GM12801 (cell line): Measurements from ENCODE around the gene ZSCAN32.

Source experiments
- TF ChIP-seq, protein P1 (sequence below): IDR thresholded peaks from one replicate; pipeline ENCODE4 v1.5.1; 2011; ENCODE audit warnings: control low read depth; ENCODE audit not compliant: insufficient read length; ENCODE audit errors: extremely low read depth

ZSCAN32 gene

DNA sequence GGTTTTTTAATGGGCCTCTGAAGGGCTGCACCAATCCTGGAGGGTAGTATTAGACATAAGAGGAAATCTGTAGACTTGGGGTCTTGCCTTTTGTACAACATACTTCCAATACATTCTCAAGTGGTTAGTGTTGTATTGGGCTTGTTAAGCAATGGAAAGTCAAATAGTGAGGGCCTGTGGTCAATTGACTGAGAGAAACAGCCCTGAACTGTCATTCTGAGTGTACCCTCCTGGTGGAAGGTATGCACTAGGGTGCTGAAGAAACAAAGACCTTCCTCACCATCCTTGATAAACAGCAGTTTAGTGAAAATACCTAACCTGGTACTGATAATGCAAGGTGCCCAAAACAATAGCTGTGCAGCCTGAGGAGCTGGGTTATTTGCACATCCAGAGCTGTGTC lies 22.9 kb downstream of the ZSCAN32 start:
- TF ChIP-seq, protein P1, sequence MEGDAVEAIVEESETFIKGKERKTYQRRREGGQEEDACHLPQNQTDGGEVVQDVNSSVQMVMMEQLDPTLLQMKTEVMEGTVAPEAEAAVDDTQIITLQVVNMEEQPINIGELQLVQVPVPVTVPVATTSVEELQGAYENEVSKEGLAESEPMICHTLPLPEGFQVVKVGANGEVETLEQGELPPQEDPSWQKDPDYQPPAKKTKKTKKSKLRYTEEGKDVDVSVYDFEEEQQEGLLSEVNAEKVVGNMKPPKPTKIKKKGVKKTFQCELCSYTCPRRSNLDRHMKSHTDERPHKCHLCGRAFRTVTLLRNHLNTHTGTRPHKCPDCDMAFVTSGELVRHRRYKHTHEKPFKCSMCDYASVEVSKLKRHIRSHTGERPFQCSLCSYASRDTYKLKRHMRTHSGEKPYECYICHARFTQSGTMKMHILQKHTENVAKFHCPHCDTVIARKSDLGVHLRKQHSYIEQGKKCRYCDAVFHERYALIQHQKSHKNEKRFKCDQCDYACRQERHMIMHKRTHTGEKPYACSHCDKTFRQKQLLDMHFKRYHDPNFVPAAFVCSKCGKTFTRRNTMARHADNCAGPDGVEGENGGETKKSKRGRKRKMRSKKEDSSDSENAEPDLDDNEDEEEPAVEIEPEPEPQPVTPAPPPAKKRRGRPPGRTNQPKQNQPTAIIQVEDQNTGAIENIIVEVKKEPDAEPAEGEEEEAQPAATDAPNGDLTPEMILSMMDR, result no peak

DNA sequence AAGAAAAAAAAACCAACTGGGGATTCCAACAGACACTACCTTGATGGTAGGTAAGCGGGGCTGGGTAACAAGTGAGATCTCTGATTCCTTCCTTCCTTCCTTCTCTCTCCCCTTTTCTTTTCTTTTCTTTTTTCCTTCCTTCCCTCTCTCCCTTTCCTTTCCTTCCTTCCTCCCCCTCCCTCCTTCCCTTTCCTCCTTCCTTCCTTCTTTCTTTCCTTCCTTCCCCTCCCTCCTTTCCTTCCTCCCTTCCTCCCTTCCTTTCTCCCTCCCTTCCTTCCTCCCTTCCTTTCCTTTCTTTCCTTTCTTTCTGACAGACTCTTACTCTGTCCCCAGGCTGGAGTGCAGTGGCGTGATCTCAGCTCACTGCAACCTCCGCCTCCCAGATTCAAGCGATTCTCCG lies 25.1 kb downstream of the ZSCAN32 start:
- TF ChIP-seq, protein P1, result no peak

GRCh38 chr16:3369073-3369472 lies 31.7 kb downstream of the ZSCAN32 start:
- TF ChIP-seq, protein P1, result no peak

DNA sequence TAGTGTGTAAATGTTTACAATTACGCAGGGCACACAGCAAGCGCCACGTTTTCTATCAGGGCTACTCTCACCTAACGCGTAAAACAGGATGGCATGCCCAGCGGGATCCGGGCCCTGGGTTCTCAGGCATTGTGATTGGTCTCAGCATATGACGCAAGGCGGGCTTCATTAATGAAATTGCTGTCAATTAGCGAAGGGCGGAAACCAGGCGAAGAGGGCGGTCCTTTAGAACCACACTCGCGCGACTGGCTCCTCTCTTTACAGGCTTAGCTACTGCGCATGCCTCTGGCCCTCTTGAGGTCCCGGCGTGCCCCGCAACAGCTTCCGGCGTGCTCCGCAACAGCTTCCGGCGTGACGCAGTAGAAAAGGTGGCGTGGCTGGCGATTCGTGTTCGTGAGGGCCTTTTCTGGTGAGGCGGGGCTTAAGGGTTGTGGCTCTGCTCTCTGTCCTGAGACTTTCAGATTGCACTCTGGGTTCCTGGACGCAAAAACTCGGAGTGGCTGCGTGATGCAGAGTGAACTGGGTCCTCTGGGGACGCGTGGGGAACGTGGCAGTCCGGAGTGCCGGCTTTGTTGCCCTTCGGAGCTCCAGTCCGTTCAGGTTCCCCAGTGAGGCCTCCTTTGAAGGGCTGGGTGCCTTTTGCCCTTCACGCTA lies 35.9 kb downstream of the ZSCAN32 start:
- TF ChIP-seq, protein P1, result no peak

DNA sequence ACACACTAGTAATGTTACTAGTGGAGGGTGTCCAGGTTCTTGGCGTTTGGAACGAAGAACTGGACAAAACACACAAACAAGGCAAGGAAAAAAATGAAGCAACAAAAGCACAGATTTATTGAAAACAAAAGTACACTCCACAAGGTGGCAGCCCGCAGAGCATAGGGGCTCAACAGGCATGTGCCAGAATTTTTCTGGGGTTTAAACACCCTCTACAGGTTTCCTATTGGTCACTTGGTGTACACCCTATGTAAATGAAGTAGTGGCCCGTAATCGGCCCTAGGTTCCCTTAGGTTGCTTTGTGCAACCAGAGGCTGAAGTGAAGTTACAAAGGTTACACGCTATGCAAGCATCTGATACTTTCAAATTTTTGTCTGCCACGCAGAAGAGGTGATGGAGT lies 37.0 kb downstream of the ZSCAN32 start:
- TF ChIP-seq, protein P1, result no peak

GRCh38 chr16:3362931-3363330 lies 37.9 kb downstream of the ZSCAN32 start:
- TF ChIP-seq, protein P1, result no peak

DNA sequence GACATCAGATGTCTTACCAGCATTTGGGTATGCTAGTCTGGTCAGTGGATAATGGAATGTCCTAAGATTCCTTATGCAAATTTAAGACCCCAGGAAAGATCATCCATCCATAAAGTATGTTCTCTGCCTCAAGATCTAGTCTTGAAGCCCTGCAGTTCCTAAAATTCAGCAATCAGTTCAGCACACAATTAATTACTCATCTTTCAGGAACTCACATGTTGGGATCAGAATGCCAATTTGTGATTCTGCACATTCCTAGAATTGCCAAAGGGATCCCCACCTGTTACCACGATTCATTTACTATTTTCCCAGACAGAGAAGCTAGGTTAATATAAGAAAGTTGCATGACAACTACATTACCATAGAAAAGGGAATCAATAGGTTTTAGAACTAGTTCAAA lies 41.9 kb downstream of the ZSCAN32 start:
- TF ChIP-seq, protein P1, result no peak
